Measurements from ENCODE around the gene PIGZ.

- TF ChIP-seq CTCF (IDR thresholded peaks at IDR 0.05; ENCODE audit: low read depth, low read length, missing input control), result no peak
- no peak for TF ChIP-seq REST (IDR thresholded peaks at IDR 0.05)
- no peak for TF ChIP-seq MAX (IDR thresholded peaks at IDR 0.05)
Observed at GRCh38 chr3:196990601-196991007, 22.0 kb upstream of the PIGZ start.
